NCI-H774 (cell line): ENCODE results near the gene TRIM73.
"Not testable (repeated sequence)": the region's sequence is repeated elsewhere in the genome, so short reads cannot be mapped to it uniquely, and the experiment has no call there.

ENCODE experiments used
- DNase-seq: peaks from one replicate; lab custom pipeline; 2025; lab: John Stamatoyannopoulos, UW

The TRIM73 gene

DNA sequence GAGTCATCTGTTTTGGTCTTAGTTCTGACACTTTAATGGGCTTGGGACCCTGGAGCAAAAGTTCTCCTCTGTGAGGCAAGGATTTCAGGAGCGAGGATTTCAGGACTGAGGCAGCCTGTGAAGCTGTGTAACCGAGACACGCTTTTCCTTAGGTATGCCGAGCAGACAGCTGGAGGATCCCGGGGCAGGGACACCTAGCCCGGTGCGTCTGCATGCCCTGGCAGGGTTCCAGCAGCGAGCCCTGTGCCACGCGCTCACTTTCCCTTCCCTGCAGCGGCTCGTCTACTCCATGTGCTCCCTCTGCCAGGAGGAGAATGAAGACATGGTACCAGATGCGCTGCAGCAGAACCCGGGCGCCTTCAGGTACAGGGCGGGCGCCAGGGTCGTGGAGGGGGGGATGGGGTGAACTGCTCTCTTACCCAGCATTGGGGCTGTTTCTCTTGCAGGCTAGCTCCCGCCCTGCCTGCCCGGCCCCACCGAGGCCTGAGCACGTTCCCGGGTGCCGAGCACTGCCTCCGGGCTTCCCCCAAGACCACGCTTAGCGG, 20.5 kb downstream of the TRIM73 start:
- DNase-seq = not testable (repeated sequence)

DNA sequence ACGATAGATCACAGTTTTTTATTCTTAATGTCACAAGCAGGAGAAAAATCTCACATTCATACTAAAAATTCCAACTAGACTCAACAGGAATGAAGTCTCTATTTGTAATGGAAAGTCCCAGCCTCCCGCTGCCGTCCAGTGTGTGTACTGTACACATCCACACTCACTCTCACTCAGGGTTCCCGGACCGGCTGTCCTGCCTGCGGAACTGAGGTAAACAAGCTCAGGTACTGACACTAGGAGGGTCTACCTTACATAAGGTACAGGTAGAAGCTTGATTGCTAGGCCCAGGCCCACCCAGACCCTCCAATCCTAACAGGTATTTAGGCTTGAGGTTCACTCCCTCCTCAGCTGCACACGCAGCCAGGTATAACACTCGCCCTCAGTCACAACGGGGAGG, 21.4 kb downstream of the TRIM73 start:
- not testable (repeated sequence) for DNase-seq

DNA sequence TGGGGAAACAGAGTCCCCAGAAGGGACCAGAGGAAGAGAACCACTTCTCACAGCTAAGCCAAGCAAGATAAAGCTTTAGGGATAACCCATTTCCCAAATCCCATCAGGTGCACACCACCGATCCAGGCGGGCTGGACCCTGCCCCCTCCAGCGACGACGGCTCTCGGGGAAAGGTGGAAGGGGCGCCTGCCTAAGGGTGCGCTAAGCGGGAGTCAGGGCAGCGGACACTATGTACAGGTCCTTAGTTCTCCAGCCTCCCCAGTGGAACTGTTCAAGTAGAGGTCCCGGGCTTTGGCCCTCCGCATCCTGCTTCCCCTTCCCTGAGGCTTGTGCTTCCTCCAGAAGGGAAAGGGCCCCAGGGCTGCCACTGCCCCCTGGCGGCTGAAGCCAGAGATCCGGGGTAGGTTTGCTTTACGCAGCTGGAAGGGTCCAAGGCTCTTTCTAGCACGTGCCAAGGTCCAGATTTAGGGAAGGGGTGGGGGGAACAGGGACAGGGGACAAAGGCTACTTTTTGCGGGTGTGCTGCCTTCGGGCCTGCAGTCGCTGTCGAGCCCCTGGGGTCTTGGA, 22.9 kb downstream of the TRIM73 start:
- not testable (repeated sequence) for DNase-seq

DNA sequence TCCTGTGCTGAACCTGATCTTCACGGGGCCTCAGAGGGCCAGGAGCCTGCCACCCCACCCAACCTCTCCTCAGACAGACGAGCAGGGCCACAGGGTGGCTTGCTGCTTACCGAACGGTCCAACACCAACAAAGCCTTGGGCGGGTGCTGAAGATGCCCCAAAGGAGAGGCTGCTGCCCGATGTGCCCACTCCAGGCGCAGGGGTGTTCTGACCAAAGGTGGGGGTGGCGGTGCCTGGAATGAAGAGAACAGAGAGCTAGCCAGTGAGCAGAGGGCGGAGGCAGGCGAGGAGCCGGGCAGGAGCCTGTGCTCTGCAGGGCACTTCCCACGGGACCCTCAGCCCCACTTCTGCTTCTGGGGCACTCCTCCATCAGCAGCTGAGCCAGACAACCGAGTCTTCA, 23.8 kb downstream of the TRIM73 start:
- not testable (repeated sequence) for DNase-seq

DNA sequence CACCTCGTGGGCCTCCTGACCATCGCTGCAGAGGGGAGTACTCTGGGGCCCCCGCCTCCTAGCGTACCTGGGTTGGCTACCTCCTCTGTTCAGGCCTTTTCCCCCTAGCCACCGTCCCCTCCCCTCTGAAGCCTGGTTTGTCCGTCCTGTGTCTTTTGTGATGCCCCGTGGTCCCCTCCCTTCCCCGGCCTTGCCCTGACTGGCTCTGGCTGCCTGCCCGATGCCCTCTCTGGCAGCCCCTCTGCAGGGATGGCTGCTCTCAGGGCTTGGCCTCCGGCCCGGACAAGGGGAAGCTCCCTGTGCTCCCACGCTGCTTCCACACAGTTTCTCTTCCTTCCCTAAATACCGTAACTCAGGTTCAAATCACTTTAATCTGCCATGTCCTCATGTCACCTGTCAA, 24.3 kb downstream of the TRIM73 start:
- DNase-seq = not testable (repeated sequence)

DNA sequence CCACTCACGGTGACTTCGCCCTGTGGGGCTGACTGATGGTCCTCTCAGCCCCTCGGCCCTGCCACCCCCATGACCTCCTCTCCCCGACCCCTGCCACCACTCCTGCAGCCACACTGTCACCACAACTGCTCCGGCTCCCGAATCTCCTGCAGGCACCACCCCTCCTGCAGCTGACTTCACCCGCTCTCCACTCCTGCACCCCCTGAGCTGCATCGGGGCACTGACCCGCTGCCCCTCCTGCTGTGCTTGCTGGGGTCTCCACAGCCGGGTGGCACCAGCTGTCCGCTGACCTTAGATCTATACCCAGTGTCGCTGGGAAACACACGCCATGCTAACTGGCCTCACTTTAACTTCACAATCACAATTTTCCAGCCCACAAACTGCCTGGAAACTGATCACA, 24.7 kb downstream of the TRIM73 start:
- not testable (repeated sequence) for DNase-seq

DNA sequence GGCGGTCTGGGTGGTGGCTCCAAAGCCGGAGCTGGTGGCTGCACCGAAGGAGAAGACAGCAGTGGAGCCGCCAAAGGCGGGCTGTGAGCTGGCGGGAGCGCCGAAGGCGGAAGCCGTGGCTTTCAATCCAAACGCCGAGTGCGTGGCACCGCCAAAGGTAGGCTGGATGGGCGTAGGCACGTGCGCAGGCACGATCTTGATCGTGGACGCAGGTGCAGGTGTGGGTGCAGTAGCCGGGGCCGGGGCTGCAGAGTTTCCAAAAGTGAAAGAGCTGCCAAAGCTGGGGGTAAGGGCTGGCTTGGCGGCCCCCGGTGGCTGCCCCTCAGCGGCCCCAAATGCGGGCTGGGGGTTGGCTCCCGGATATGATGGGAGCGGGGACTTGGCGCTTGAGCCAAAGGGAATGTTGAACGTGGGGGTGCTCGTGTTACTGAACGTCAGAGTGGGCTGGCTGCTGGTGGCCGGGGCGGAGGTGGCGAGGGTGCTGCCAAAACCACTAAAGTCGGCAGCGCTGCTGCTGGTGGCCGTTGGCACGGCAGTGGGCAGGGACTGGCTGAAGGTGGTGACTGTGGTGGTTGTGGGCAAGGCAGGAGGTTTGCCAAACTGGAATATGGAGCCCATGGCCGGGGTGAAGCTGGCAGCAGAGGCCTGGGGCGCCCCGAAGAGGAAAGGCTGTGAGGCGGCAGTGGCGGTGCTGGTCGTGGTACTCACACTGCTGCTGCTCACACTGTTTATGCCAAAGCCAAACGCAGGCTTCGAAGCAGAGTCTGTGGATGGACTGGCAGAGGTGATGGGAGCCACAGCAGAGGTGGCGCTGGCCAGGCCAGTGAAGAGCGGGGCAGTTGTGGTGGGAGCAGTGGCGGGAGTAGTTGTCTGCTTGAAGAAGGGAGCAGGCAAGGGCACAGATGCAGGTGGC, 26.6 kb downstream of the TRIM73 start:
- DNase-seq = not testable (repeated sequence)

DNA sequence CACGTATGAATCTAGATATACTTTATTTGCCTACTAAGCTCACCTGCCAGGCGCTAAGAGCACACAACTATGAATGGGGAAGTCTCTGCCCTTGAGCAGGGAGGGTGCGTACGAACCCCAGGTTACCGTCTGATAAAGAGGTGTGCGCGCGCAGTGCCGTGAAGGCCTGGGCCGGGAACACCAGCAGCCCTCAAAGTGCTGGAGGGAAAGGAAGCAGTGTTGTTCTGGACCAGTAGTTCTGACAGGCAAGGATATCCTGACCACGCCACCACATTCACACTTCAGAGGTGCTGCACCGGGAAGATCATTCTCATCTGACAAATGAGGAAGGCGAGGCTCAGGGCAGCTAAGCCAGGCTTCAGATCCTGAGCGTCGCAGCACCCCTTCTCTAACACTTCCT, 28.1 kb downstream of the TRIM73 start:
- DNase-seq = not testable (repeated sequence)

DNA sequence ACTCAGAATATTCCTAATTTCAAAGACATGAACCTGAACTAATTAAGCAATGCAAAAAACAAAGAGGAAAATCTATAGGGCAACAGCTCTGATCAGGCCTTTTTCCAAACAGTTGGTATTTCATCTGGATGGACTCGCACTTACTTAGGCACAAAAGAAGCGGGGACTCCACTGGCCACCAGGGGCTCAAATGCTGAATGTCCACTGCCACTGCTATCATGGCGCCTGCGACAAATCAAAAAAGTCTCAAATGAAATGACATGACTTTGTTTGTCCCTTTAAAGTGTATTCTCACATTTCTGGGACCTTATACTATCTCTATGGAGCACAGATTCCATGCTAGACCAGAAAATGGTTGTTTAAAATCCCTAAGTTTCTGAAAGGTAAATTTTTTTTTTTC, 43.6 kb downstream of the TRIM73 start:
- not testable (repeated sequence) for DNase-seq

DNA sequence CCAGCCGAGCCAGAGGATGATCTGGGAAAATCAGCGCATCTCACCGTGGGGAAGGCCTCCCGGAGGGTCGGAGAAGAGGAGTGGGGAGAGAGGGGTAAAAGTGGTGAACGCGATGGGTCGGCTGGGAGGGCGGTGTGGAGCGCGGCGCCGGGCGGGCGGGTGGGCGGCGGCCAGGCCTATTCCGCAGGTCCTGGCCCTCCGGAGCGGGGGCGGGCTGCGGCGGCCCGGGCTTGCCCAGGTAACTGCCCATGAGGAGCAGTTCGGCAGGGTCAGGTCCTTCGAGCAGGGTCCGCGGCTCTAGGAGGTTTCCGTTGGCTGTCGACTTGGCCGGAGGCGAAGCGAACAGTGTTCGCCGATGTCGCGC, 46.7 kb downstream of the TRIM73 start:
- not testable (repeated sequence) for DNase-seq

DNA sequence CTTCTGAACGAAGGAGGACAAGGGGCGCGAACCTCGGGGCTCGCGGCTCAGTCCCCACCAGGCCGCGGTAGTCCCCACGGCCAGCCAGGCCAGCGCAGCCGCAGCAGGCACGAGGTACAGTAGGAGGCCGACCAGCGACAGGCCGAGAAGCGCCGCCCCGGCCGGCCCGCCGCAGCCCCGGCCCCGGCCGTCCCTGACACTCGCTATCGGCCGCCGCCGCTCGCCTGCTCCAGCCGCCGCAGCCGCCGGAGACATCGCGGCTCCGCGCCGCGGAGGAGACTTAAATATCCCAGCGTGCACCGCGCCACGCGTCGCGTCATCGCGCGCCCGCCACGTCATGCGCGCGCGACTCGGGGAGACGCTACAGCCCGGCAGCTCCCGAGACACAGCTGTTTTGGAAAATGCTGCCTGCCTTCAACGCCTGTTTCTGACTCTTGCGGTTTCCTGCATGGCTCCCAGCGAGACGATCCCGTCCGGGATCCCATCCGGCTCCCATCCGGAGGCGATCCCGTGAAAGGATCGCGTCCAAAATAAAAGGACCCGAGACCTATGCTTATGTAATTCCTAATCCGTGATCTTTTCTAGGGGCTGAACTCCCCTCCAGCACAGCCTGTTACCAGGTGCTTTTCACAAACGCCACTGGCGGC, 47.2 kb downstream of the TRIM73 start:
- DNase-seq = not testable (repeated sequence)

DNA sequence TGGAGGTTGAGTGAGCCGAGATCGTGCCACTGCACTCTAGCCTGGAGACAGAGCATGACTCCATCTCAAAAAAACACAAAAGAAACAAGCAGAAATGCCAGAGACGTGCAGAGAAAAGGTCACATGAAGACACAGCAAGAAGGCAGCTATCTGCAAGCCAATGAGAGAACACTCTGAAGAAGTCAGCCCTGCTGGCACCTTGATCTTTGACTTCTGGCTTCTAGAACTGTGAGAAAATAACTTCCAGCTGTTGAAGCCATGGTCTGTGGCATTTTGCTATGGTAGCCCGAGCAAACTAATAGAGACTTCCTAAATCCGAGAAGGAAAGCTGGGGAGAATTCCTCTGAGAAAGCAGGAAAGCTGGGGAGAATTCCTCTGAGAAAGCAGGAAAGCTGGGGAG, 54.5 kb downstream of the TRIM73 start:
- not testable (repeated sequence) for DNase-seq

DNA sequence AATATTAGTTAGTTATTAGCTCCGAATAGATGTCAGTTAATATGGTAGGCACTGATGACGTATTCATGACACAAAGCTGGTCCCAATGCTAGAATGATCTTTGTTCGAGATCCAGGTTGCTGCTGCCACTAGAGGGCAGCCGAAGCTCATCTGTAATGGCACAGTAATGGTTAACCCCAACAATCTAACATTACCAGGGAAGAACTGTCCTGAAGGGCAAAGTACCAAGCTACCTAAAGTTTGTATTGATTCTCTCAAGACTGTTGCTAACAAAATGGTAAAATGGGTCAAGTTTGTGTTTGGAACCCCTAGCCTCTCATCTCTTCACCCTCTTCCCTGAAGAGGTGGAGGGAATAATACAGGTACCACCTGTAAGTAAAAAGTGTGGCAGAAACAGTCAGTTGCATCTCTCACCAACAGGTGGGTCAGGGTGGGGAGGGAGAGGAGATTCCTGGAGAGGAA, 57.1 kb downstream of the TRIM73 start:
- DNase-seq = not testable (repeated sequence)
